Ureter (tissue), 1 donor: ENCODE data around the gene PARK7. TPM values are rescaled to one million over a fixed set of nuclear protein-coding genes. Genes with fewer than 3 reads are reported as not detected.
"Not testable (repeated sequence)": the region's sequence is repeated elsewhere in the genome, so short reads cannot be mapped to it uniquely, and the experiment has no call there.

Experiments
- DNase-seq: peaks from one replicate; pipeline ENCODE4 v3.0.0-alpha.2; 2020; ENCODE audit warnings: low spot score
- total RNA-seq: library from RNA; stranded (reverse); gene quantifications from one replicate; pipeline ENCODE4 v1.2.4, GENCODE V29; 2023
- donor health status: DM: yes; HTN: yes; CAD: no.

The PARK7 gene
- 271 TPM for total RNA-seq

DNA sequence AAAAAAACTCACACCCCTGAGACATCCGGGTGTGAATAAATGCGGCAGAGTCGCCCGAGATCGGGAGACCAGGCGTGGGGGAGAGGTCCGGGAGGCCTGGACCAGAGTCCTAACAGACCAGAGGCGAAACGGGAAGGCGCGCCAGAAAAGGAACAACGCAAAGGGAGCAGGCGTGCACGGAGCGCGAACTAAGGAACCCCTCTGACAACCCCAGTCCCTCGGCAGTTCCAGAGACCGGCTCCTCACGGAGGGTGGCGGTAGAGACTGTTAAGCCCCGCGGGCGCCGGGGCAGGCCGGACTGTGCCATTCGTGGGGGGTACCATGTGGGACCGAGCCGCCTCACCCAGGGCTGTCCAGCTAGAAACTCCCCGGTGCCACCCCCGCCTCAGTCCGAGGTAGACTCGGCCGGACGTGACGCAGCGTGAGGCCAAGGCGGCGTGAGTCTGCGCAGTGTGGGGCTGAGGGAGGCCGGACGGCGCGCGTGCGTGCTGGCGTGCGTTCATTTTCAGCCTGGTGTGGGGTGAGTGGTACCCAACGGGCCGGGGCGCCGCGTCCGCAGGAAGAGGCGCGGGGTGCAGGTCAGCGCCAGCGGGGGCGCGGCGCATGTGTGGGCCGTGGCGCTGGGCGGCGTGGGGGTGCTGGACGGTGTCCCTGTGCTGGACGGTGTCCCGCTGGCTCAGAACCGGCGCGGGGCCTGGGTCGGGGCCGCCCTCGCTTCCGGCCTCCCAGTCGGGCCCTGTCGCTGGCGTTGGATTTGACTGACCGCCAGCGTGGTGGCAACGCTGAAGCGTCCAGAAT, at the start of gene PARK7:
Gene PARK7 (plus strand): TSS at position 496 of the 798 bp plus-strand sequence. CDS start 1,075 bp downstream, outside the sequence.
- peak; percentile 99 for DNase-seq

- no peak for DNase-seq
Measured at GRCh38 chr1:7912145-7912544, 49.4 kb upstream of the PARK7 start.

DNA sequence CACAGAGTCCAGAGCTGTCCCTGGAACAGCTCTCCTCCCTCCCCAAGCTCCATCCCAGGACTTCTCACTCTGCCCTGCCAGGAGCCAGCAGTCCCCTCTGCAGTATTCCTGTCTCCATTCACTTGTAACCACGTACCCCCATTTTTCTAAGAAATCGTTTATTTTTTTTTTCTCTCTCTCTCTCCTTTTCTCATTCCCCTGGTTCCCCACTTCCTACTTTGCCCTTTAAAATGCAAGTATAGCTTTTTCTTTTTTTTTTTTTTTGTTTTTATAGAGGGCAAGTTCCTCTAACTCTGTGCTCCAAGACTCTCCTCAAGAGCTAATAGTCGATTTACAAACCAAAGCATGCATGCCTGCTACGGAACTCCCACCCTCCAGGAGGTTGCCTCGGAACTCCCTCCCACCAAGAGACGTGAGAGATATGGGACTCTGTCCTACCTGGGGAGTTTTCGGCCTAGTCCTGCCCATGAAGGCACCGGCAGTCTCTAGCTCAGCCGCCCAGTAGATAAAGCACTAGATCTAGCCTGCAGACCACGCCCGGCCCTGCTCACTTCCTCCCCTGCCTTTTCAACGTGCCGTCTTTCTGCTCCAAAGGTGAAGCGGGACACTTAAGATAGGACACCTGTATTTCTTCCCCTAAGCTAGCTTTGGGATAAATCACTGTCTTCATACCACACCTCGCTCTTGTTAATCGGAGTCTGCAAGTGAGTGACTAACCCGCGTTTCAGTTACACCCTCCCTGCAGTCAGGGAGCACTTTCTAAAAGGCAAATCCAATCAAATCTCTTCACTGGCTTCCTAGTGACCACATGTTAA, 48.6 kb upstream of the PARK7 start:
- DNase-seq: no peak

DNA sequence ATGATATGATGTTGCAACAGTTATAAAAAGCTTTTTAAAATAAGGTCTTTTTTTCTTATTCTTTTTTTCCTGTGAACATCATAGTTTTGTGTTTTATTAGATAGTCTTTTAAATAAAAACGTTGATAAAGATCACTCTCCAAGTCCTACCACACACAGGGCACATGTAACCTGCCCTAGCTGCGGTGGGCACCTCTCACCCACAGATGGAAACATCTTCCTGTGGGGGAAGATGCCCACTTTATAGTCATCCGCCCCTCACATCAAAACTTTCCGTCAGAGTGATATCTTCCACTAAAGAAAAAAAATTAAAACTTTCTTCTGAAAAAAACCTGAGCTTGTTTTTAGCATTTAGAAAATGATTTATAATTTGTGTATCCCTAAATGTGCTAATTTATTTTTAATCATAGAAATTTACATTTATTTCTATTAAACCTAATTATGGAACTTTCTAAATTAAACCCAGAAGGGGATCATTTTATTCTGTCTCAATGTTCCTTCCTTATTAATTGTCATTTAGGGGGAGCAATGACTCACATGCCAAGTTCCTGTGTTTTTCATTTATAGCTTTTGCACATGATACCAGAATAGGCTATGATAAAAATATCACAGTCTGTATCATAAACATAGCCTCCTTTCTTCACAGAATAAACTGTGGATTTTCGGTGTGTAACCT, 45.5 kb upstream of the PARK7 start:
- no peak for DNase-seq

DNA sequence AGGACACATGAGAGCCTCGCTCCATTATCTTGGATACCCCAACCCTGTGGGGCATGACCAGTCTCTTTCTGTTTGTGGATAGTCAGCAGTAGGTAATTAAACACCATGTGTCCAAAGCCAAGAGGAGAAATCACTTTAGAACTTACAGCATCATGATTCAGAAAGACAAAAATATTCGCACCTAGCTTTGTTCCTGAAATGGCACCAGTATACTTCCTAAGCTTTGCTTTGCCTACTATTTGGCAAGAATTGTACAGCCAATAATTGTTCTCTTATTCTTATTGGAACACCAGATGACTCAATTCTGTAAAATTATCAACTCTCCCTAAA, 45.0 kb upstream of the PARK7 start:
- DNase-seq: no peak

DNA sequence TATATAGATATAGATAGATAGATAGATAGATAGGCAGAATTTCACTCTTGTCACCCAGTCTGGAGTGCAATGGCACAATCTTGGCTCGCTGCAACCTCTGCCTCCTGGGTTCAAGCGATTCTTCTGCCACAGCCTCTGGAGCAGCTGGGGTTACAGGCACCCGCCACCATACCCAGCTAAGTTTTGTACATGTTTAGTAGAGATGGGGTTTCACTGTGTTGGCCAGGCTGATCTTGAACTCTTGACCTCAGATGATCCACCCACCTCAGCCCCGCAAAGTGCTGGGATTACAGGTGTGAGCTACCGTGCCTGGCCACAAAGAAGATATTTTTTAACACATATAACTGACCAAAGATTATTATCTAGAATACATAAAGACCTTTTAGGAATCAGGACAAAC, 43.5 kb upstream of the PARK7 start:
- DNase-seq: not testable (repeated sequence)

GRCh38 chr1:7919880-7920279, 41.6 kb upstream of the PARK7 start:
- no peak for DNase-seq

DNA sequence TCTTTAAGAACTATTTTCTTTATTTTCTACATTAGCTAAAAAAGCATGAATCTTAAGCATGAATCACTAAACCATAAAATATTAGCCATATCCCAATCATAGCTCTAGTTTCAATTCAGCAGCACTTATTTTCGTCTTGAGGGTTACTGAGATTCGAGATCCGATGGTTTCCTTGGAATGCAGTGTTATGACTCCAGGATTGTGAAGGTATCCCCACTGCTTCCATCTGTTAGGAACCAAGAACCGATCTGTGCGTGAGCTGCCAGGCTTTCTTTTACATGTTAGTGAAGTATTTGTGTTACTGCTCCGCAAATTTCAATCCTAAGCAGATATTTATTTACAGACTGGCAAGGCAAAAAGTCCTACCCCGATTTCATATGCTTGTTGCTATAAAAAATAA, 39.7 kb upstream of the PARK7 start:
- DNase-seq: no peak

GRCh38 chr1:7922301-7922700, 39.2 kb upstream of the PARK7 start:
- DNase-seq: no peak

GRCh38 chr1:7927061-7927460, 34.5 kb upstream of the PARK7 start:
- not testable (repeated sequence) for DNase-seq

- DNase-seq: no peak
Measured at GRCh38 chr1:7928247-7928646, 33.3 kb upstream of the PARK7 start.

DNA sequence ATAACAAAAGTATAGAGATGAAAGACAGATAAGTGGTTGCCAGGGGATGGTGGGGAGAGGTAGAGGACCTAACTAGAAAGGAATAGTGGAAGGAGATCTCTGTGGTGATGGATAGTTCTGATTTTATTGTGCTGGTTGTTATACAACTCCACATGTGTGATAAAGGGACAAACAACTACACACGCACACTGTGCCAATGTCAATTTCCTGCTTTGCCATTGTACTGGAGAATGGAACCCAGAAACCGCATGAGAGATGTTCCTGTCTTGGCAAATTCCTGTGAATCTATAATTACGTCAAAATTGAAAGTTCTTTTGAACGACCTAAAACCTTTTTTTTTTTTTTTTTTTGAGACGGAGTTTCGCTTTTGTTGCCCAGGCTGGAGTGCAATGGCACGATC, 31.9 kb upstream of the PARK7 start:
- no peak for DNase-seq

DNA sequence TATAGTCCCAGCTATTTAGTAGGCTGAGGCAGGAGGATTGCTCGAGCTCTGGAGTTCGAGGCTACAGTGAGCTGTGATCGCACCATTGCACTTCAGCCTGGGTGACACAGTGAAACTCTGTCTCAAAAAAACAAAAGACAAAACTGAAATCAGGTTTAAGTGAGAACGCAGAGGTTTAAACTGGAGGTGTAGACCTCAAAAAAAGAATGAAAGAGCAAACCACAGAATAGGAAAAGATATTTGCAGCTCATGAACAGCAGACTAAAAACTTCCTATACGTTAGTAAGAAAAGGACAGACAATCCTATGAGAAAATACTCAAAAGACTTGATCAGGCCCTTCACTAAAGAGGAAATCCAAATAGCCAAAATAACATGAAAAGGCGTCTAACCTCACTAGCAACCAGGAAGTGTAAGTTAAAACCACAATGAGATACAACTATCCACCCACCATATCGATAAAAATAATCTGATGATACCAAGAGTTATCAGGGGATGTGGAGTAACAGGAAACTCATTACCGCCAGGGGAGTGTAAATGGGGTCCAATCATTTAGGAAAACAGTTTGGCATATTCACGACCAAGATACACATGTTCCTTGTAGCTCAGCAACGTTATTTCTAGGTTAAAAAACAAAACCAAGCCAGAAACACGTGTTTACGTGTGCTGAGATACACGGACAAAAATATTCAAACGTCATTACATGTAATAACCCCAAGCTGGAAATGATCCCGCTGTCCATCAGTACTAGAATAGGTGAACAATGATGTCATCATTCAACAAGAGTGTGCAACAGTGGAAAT, 30.7 kb upstream of the PARK7 start:
- DNase-seq: no peak

DNA sequence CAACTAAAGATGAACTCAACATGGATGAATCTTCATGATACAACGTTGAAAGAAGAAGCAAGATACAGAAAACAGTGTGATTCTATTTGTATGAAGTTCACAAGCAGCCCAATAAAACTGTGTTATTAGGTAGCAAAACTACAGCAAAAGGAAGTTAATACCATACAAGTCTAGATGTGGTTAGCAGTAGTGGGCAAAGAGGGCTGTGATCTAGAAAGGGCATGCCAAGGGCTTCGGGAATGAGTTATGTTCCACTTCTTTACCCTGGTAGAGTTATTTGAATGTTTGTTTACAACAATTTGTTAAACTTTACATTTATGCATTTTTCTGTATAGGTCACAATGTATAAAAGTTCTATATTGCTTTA, 30.1 kb upstream of the PARK7 start:
- DNase-seq: no peak

DNA sequence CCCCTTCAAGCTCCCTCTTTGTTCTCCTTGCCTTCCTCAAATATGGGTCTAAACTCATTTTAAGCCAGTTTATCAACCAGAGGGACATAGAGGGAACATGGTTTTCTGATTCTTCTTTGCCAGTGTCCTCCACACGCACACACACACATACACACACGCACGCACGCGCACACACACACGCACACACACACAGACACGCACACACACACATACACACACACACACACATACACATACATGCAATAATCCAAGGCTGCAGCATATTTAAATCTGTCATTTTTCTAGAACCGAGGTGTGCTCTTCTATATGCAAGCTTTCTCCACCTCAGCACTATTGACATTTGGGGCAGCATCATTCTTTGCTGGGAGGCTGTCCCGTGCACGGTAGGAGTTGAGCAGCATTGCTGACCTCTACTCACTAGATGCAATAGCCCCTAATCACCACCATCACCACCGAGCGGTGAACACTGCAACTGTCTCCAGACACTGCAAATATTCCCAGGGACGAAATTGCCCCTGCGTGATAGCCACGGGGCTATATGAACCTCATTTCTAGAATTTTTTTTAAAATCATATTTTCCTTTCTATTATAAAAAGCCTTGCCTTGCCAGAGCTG, 28.9 kb upstream of the PARK7 start:
- DNase-seq: no peak

DNA sequence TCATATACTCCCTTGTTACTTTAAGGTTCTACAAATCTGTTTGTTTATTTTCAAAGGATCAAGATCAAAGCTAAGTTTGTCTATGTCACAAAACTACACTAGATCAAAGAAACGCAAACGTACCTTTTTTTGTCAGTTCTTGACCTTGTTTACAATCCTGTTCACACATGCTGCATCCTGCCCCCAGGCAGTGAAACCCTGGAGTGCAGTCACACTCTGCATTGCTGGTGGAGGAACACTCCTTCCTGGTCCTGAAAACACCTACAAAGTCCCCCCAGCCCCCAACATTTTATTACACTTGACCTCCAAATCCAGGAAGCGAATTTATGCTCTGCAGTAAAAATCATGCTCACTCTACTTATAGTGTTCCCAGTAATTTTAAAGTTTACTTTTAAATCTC, 23.4 kb upstream of the PARK7 start:
- DNase-seq: no peak

GRCh38 chr1:7940034-7940433, 21.5 kb upstream of the PARK7 start:
- DNase-seq: no peak

DNA sequence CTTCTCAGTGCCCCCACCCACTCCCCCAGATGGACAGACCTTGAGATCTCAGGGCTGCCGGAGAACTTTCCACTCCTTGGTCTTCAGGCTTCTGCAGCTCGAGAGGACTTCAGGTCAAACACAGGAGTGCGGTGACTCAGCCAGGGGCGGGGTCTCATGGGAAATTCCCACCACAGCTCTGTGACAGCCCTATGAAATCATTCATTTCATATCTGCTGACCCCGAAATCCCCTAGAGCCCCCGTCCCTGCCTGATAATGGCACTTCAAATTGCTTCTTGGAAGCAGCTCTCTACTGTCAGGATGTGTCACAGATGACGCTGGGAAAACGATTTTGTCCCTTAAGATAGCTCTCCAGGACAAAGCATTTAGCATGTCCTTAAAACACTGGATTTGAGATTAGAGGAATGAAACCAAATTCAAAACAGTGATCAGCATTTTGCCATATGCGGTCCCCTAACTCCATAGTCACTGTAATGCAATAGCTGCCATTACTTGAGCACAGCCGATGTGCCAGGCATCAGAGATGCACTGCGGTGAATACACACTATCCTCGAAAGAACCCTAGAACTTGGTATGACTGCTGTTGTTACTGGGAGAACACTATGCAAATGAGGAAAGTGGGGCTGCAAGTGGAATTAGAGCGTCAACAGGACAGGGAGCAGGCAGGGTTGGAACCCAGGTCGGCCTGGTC, 20.6 kb upstream of the PARK7 start, which contains the start of gene TNFRSF9:
Gene TNFRSF9 (minus strand): TSS at position 95 of the 692 bp plus-strand sequence. CDS start 845 bp downstream, outside the sequence.
- DNase-seq: no peak

DNA sequence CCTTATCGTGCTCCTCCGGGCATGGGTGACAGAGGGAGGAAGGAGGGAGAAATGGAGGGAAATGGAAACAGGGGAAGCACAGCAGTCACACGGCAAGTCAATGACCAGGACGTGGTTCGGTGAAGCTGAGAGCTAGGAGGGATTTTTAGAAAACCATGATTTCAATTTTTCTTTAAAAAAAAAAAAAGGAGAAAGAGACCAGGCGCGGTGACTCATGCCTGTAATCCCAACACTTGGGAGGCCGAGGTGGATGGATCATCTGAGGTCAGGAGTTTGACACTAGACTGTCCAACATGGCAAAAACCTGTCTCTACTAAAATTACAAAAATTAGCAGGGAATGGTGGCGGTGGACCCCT, 20.1 kb upstream of the PARK7 start:
- DNase-seq: no peak

- DNase-seq: peak; percentile 58
Measured at GRCh38 chr1:7942214-7942921, 19.1 kb upstream of the PARK7 start.
